Adrenal gland (tissue), 19 donors: Measurements from ENCODE around the gene KCNE5. TPM values are rescaled to one million over a fixed set of nuclear protein-coding genes. Genes with fewer than 3 reads are reported as not detected.
"Not testable (repeated sequence)": the region's sequence is repeated elsewhere in the genome, so short reads cannot be mapped to it uniquely, and the experiment has no call there.

Experiments used
- DNase-seq, 7 donors: peaks; one replicate each; pipeline ENCODE4 v3.0.0-alpha.2; 2019 to 2020
- H3K27ac ChIP-seq, 5 donors: fragments of 200-600 bp; sonication (generic) in 4 of 5; 1 replicate in 3 of 5; 2 replicates in 2 of 5; pipeline versions ENCODE4 v1.5.1 to v1.8.0; 2016 to 2020; ENCODE audit warnings: mild to moderate bottlenecking in 1 of 5
- H3K27me3 ChIP-seq: fragments of 200-600 bp; 2 replicates; pipeline ENCODE4 v1.8.0; 2021
- H3K36me3 ChIP-seq, 2 donors: fragments of 200-600 bp; replicated peaks in 1 of 2; 1 replicate in 1 of 2; 2 replicates in 1 of 2; pipeline versions ENCODE4 v1.5.1 to v1.8.0; 2018 to 2022
- H3K4me1 ChIP-seq, 2 donors: fragments of 200-600 bp; replicated peaks in 1 of 2; 1 replicate in 1 of 2; 2 replicates in 1 of 2; pipeline versions ENCODE4 v1.5.1 to v1.8.0; 2018 to 2021
- H3K4me3 ChIP-seq, 4 donors: fragments of 200-600 bp; sonication (generic) in 3 of 4; one replicate each; pipeline ENCODE4 v1.5.1; 2016 to 2018
- H3K9me3 ChIP-seq, 3 donors: fragments of 200-600 bp; sonication (generic) in 1 of 3; replicated peaks in 1 of 3; 1 replicate in 2 of 3; 2 replicates in 1 of 3; pipeline versions ENCODE4 v1.5.1 to v1.8.0; 2016 to 2021
- CTCF ChIP-seq, 6 experiments: fragments of 450-650 bp in 4 of 6; fragments of 200-600 bp in 2 of 6; sonication (generic) in 1 of 6; IDR thresholded peaks; 1 replicate in 5 of 6; 2 replicates in 1 of 6; pipeline versions ENCODE4 v1.5.1 to v1.8.0; 2016 to 2021; ENCODE audit warnings: antibody characterized with exemption in 6 of 6, mild to moderate bottlenecking in 2 of 6, moderate library complexity in 1 of 6
- POLR2A ChIP-seq, 2 donors: fragments of 450-650 bp; IDR thresholded peaks; one replicate each; pipeline ENCODE4 v1.6.1; 2017; ENCODE audit warnings: antibody characterized with exemption in 2 of 2, mild to moderate bottlenecking in 2 of 2, moderate library complexity in 1 of 2
- WGBS, 4 donors: extraction: QIAGEN DNeasy Blood & Tissue Kit in 2 of 4; methylation state at CpG; one replicate each; pipeline versions ENCODE4 v1.1.5 to v1.1.7; 2013 to 2017; 5-methylcytosine and 5-hydroxymethylcytosine counted together
- intact Hi-C, 2 donors: fragments of 100-400 bp; cut with DNase I; formaldehyde crosslinking; loops; one replicate each; pipeline versions ENCODE4 v1.14.1 to v1.15.0; 2022 to 2023
- long read RNA-seq, 10 donors: library from polyadenylated mRNA in 3 of 10; unstranded in 2 of 10; stranded (forward) in 1 of 10; transcript quantifications; one replicate each; pipeline ENCODE4 v2.0.0 and lab custom pipeline, GENCODE V29; 2021 to 2026
- polyA plus RNA-seq, 3 donors: library from polyadenylated mRNA; stranded (reverse); fragments of 200-250 nt in 2 of 3; fragments of 350-450 nt in 1 of 3; fragmentation: Illumina TruSeq in 1 of 3; extraction: RNeasy Lipid Tissue Mini Kit (QIAGEN cat#74804) in 1 of 3; gene quantifications; one replicate each; pipeline ENCODE4 v1.2.3, GENCODE V29; 2013 to 2014
- total RNA-seq, 9 donors: library from RNA; depleted of rRNA in 4 of 9; stranded (reverse); fragments of >200 nt in 4 of 9; fragments of 120-200 nt in 1 of 9; fragmentation: NEBNext Ultra II Directional in 1 of 9; extraction: Animal tissue kit (Norgen Biotek cat#: 25700) in 1 of 9; gene quantifications; one replicate each; pipeline versions ENCODE4 v1.1.0 to v1.2.4, GENCODE V29; 2013 to 2023
- donor health status: healthy with polysubstance abuse.
- donor health status: Bipolar disorder and iron deficiency.
- donor health status: DM: yes; HTN: yes; CAD: no.
- donor health status: DM: no; HTN: no; CAD: no.
- donor health status: DM: no; HTN: no; CAD: no.
- donor health status: DM: yes; HTN: yes; CAD: no.

Gene KCNE5
- total RNA-seq = 1 to 10 TPM in 2 of 9 donors, under 1 TPM in 5, not detected in 2; 0.57 to 6.1 (median 0.87) TPM
- 1 to 10 TPM in 1 of 3 donors, under 1 TPM in 1, not detected in 1; 0.54 to 1.4 TPM for polyA plus RNA-seq
- long read RNA-seq, donor 1, transcript KCNE5-201 (1 exons, 1,473 nt) = major isoform, 6 of 6 reads
- long read RNA-seq, donor 1, partial matches to known transcripts = 0 of 6 reads
- long read RNA-seq, donor 1, other reads (novel, unspliced or antisense) = 0 of 6 reads
- long read RNA-seq, donor 2, transcript KCNE5-201 (1 exons, 1,473 nt) = major isoform, 8 of 8 reads
- long read RNA-seq, donor 2, partial matches to known transcripts = 0 of 8 reads
- long read RNA-seq, donor 2, other reads (novel, unspliced or antisense) = 0 of 8 reads
- long read RNA-seq, donor 3, transcript KCNE5-201 (1 exons, 1,473 nt) = major isoform, 10 of 10 reads
- long read RNA-seq, donor 3, partial matches to known transcripts = 0 of 10 reads
- long read RNA-seq, donor 3, other reads (novel, unspliced or antisense) = 0 of 10 reads
- long read RNA-seq, donor 4 = 0 reads
- long read RNA-seq, donor 5, partial matches to known transcripts = 0 of 4 reads
- long read RNA-seq, donor 5, other reads (novel, unspliced or antisense) = 0 of 4 reads
- long read RNA-seq, donor 6 = 0 reads
- long read RNA-seq, donor 7, transcript KCNE5-201 (1 exons, 1,473 nt) = major isoform, 9 of 9 reads
- long read RNA-seq, donor 7, partial matches to known transcripts = 0 of 9 reads
- long read RNA-seq, donor 7, other reads (novel, unspliced or antisense) = 0 of 9 reads
- long read RNA-seq, donor 8, transcript KCNE5-201 (1 exons, 1,473 nt) = major isoform, 13 of 13 reads
- long read RNA-seq, donor 8, partial matches to known transcripts = 0 of 13 reads
- long read RNA-seq, donor 8, other reads (novel, unspliced or antisense) = 0 of 13 reads
- long read RNA-seq, donor 9, transcript KCNE5-201 (1 exons, 1,473 nt) = major isoform, 8 of 8 reads
- long read RNA-seq, donor 9, partial matches to known transcripts = 0 of 8 reads
- long read RNA-seq, donor 9, other reads (novel, unspliced or antisense) = 0 of 8 reads
- long read RNA-seq, donor 10 = 0 reads

GRCh38 chrX:109624641-109625616 is at the start of gene KCNE5:
TSS of gene KCNE5 (minus strand) at chrX:109625172. CDS start at chrX:109625020, 152 bp downstream.
- no peak for DNase-seq
- peak within 1 kb of the TSS in 1 of 4 donors; percentile 17 for H3K4me3 ChIP-seq
- intact Hi-C loops = no loop called here

GRCh38 chrX:109672239-109672638 is 47.3 kb upstream of the KCNE5 start:
- peaks cover 0 to 17% of the 10 kb centered on the region in 2 donors for H3K36me3 ChIP-seq
- intact Hi-C loops = no loop called here

More at GRCh38 chrX:109624641-109625616, at the start of gene KCNE5:
- no peaks in the 10 kb centered on the region for H3K36me3 ChIP-seq
- WGBS, 4 donors = 35 to 94% (median 53%) methylated on average over 3 to 79 of the region's 79 CpGs
- no peaks in the 10 kb centered on the region for H3K9me3 ChIP-seq
- H3K27me3 ChIP-seq = peaks cover 5% of the 10 kb centered on the region
- TF ChIP-seq CTCF (IDR thresholded peaks at IDR 0.05) = no peak
- TF ChIP-seq POLR2A (IDR thresholded peaks at IDR 0.05) = no peak
- no peak within 1 kb of the TSS for H3K27ac ChIP-seq
- H3K4me1 ChIP-seq = no peaks in the 10 kb centered on the region

GRCh38 chrX:109671170-109671569 is 46.2 kb upstream of the KCNE5 start:
- H3K27ac ChIP-seq, H3K4me3 ChIP-seq, H3K9me3 ChIP-seq, DNase-seq, H3K4me1 ChIP-seq, intact Hi-C loops, H3K27me3 ChIP-seq: not testable (repeated sequence)
- WGBS, 4 donors = 85 to 100% (median 96%) methylated on average over 2 to 29 of the region's 29 CpGs
- H3K36me3 ChIP-seq = peaks cover 0 to 17% of the 10 kb centered on the region in 2 donors

More at GRCh38 chrX:109672239-109672638, 47.3 kb upstream of the KCNE5 start:
- Histone ChIP-seq H3K27me3 (peaks cover 4% of the 10 kb centered on the region), H3K4me1 (no peaks in the 10 kb centered on the region), H3K4me3 (no peak overlapping the region), H3K27ac (no peak overlapping the region), H3K9me3 (no peaks in the 10 kb centered on the region)
- no peak for DNase-seq
- no peak for TF ChIP-seq POLR2A (IDR thresholded peaks at IDR 0.05)
- no peak for TF ChIP-seq CTCF (IDR thresholded peaks at IDR 0.05)

- intact Hi-C loops = no loop called here
Measured at GRCh38 chrX:109667986-109668385, 43.0 kb upstream of the KCNE5 start.

More at GRCh38 chrX:109667986-109668385, 43.0 kb upstream of the KCNE5 start:
- Histone ChIP-seq H3K9me3 (no peaks in the 10 kb centered on the region), H3K27ac (no peak overlapping the region), H3K27me3 (no peaks in the 10 kb centered on the region), H3K36me3 (peaks cover 0 to 13% of the 10 kb centered on the region in 2 donors), H3K4me3 (no peak overlapping the region), H3K4me1 (no peaks in the 10 kb centered on the region)
- no peak for DNase-seq
- TF ChIP-seq POLR2A (IDR thresholded peaks at IDR 0.05) (no peak), CTCF (IDR thresholded peaks at IDR 0.05) (no peak)
- 80 to 83% (median 83%) methylated on average over 5 of the region's 5 CpGs for WGBS, 4 donors
